Chondrocyte (in vitro differentiated cells): ENCODE results near the gene SAMM50. TPM values are rescaled to one million over a fixed set of nuclear protein-coding genes. Genes with fewer than 3 reads are reported as not detected.

Source experiments
- DNase-seq: peaks from one replicate; pipeline ENCODE4 v3.0.0; 2021; ENCODE audit warnings: mixed read lengths, low spot score
- H3K27ac Mint-ChIP-seq: one replicate; pipeline ENCODE4 v1.8.0; 2021; ENCODE audit warnings: mild to moderate bottlenecking, moderate library complexity, mixed read lengths; ENCODE audit not compliant: unreplicated experiment
- H3K27me3 Mint-ChIP-seq: 2 replicates; pipeline ENCODE4 v1.8.0; 2021; ENCODE audit warnings: low read depth, mixed read lengths
- H3K36me3 Mint-ChIP-seq: 2 replicates; pipeline ENCODE4 v1.8.0; 2021; ENCODE audit warnings: low read depth, mixed read lengths
- H3K4me1 Mint-ChIP-seq: 2 replicates; pipeline ENCODE4 v1.8.0; 2021; ENCODE audit warnings: low read depth, mild to moderate bottlenecking, mixed read lengths
- H3K4me3 Mint-ChIP-seq: one replicate; pipeline ENCODE4 v1.8.0; 2021; ENCODE audit warnings: mild to moderate bottlenecking, moderate library complexity, mixed read lengths; ENCODE audit not compliant: unreplicated experiment
- H3K9me3 Mint-ChIP-seq: 2 replicates; pipeline ENCODE4 v1.8.0; 2021; ENCODE audit warnings: low read depth, mixed read lengths
- CTCF ChIP-seq: fragments of 200-600 bp; sonication (generic); IDR thresholded peaks from 2 replicates; pipeline ENCODE4 v1.5.0; 2021; ENCODE audit warnings: antibody characterized with exemption, mild to moderate bottlenecking, moderate library complexity
- total RNA-seq: library from RNA; stranded (reverse); gene quantifications from 3 replicates; pipeline ENCODE4 v1.2.1, GENCODE V29; 2021

Gene SAMM50
- total RNA-seq, 1 donor from 2014 or later = 34.2 TPM

DNA sequence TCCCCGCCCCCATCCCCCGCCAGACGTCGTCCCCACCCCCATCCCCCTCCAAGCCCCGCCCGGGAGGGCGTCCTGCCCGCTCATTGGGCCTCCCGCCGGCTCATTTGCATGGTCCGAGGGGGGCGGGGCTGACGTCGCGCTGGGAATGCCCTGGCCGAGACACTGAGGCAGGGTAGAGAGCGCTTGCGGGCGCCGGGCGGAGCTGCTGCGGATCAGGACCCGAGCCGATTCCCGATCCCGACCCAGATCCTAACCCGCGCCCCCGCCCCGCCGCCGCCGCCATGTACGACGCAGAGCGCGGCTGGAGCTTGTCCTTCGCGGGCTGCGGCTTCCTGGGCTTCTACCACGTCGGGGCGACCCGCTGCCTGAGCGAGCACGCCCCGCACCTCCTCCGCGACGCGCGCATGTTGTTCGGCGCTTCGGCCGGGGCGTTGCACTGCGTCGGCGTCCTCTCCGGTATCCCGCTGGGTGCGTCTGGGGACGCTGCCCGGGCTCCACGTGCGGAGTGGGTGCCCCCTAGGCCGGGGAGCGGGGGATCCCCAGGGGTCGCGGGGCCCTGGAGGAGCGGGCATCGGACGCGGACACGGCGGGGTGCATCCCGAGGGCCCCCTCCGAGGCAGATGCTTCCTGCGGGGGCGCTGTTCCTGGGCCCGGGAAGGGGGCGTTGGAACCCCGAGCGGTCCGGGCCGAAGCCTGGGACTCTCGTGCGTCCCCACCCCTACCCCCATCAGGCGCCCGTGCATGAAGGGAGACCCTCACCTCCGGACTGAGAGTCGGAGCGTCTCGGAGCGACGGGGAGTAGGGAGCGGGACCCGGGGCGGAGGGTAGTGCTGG, 31.4 kb upstream of the SAMM50 start, which contains the start of gene PNPLA3:
PNPLA3 (plus strand) TSS at position 175 of the 834 bp plus-strand sequence; CDS start at position 282, 107 bp downstream.
- DNase-seq = no peak
- H3K9me3 Mint-ChIP-seq = no peaks in the 10 kb centered on the region
- H3K27ac Mint-ChIP-seq = peak within 1 kb of the TSS; percentile 85
- peak within 1 kb of the TSS; percentile 71 for H3K4me3 Mint-ChIP-seq
- H3K4me1 Mint-ChIP-seq = peaks cover 32% of the 10 kb centered on the region
- no peaks in the 10 kb centered on the region for H3K27me3 Mint-ChIP-seq
- peak; percentile 69 for TF ChIP-seq CTCF
- H3K36me3 Mint-ChIP-seq = peaks cover 2% of the 10 kb centered on the region

DNA sequence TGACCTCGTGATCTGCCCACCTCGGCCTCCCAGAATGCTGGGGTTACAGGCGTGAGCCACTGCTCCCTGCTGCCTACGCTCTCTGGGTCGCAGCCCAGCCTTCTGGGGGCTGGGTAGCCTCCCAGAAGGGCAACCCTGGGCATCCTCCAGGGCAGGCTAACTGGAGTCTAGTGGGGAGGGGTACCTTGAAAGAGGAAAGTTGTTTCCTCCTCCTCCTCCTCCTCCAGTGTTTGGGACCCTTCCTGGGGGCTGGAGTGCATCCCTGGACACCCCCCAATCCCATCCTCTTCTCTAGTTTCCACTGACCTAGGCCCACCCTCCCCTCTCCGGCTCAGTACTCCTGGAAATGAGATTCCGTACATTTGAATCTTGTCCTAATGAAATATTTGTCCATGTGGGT, 30.4 kb upstream of the SAMM50 start:
- Mint-ChIP-seq H3K4me3 (peak overlapping the region; percentile 71), H3K4me1 (peaks cover 32% of the 10 kb centered on the region), H3K27me3 (no peaks in the 10 kb centered on the region), H3K36me3 (peaks cover 2% of the 10 kb centered on the region), H3K9me3 (no peaks in the 10 kb centered on the region), H3K27ac (peak overlapping the region; percentile 54)
- TF ChIP-seq CTCF = no peak
- DNase-seq = no peak

- Mint-ChIP-seq H3K4me1 (peaks cover 32% of the 10 kb centered on the region), H3K27ac (no peak overlapping the region), H3K27me3 (no peaks in the 10 kb centered on the region), H3K36me3 (peaks cover 2% of the 10 kb centered on the region), H3K4me3 (peak overlapping the region; percentile 71), H3K9me3 (no peaks in the 10 kb centered on the region)
- TF ChIP-seq CTCF = no peak
- DNase-seq = no peak
These were observed 29.6 kb upstream of the SAMM50 start for GRCh38 chr22:43925433-43926348.

GRCh38 chr22:43926349-43926710, 28.9 kb upstream of the SAMM50 start:
- no peaks in the 10 kb centered on the region for H3K9me3 Mint-ChIP-seq
- TF ChIP-seq CTCF = no peak
- H3K27ac Mint-ChIP-seq = no peak overlapping the region
- no peak for DNase-seq
- peaks cover 2% of the 10 kb centered on the region for H3K36me3 Mint-ChIP-seq
- peaks cover 26% of the 10 kb centered on the region for H3K4me1 Mint-ChIP-seq
- H3K4me3 Mint-ChIP-seq = no peak overlapping the region
- no peaks in the 10 kb centered on the region for H3K27me3 Mint-ChIP-seq

DNA sequence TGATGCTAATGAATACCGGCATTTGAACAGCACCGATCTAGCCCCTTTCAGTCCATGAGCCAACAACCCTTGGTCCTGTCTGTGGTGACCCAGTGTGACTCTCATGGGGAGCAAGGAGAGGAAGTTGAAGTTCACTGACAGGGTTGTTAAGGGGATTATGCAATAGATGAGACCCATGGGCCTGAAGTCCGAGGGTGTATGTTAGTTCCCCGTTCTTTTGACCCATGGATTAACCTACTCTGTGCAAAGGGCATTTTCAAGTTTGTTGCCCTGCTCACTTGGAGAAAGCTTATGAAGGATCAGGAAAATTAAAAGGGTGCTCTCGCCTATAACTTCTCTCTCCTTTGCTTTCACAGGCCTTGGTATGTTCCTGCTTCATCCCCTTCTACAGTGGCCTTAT, 26.8 kb upstream of the SAMM50 start:
- no peaks in the 10 kb centered on the region for H3K27me3 Mint-ChIP-seq
- DNase-seq = no peak
- peaks cover 4% of the 10 kb centered on the region for H3K36me3 Mint-ChIP-seq
- no peaks in the 10 kb centered on the region for H3K9me3 Mint-ChIP-seq
- H3K4me1 Mint-ChIP-seq = peaks cover 7% of the 10 kb centered on the region
- TF ChIP-seq CTCF = no peak
- H3K4me3 Mint-ChIP-seq = no peak overlapping the region
- no peak overlapping the region for H3K27ac Mint-ChIP-seq
